Activated CD8-positive, alpha-beta T cell treated with anti-CD3 and anti-CD28 coated beads for 36 hours (primary cell): ENCODE results near the gene EYS. TPM values are rescaled to one million over a fixed set of nuclear protein-coding genes. Genes with fewer than 3 reads are reported as not detected.

Experiments used
- ATAC-seq: fragments of 200-7000 bp; cut with Tn5 transposase; one replicate; pipeline ENCODE4 v1.10.0; 2021; ENCODE audit warnings: mild to moderate bottlenecking, moderate library complexity
- CTCF ChIA-PET: fragments of 350-600 bp; sonication (Branson Sonifier 250); formaldehyde crosslinking; loops from one replicate; lab custom pipeline; 2021; ENCODE audit warnings: antibody characterized with exemption; lab: Charles Lee
- POLR2A ChIA-PET: fragments of 350-600 bp; sonication (Branson Sonifier 250); formaldehyde crosslinking; loops from one replicate; lab custom pipeline; 2021; ENCODE audit warnings: antibody characterized with exemption; lab: Charles Lee
- DNase-seq: peaks from one replicate; pipeline ENCODE4 v3.0.0-alpha.2; 2020
- H3K27ac Mint-ChIP-seq: one replicate; pipeline ENCODE4 v1.8.0; 2021; ENCODE audit warnings: mild to moderate bottlenecking, mixed read lengths
- H3K27me3 Mint-ChIP-seq: one replicate; pipeline ENCODE4 v1.8.0; 2021; ENCODE audit warnings: mixed read lengths
- H3K36me3 Mint-ChIP-seq: one replicate; pipeline ENCODE4 v1.8.0; 2021; ENCODE audit warnings: low read depth, mixed read lengths
- H3K4me1 Mint-ChIP-seq: one replicate; pipeline ENCODE4 v1.8.0; 2021; ENCODE audit warnings: low read depth, mixed read lengths
- H3K4me3 Mint-ChIP-seq: one replicate; pipeline ENCODE4 v1.8.0; 2021; ENCODE audit warnings: mild to moderate bottlenecking, moderate library complexity, mixed read lengths
- H3K9me3 Mint-ChIP-seq: one replicate; pipeline ENCODE4 v1.8.0; 2021; ENCODE audit warnings: mixed read lengths
- CTCF ChIP-seq: fragments of 200-600 bp; IDR thresholded peaks from one replicate; pipeline ENCODE4 v1.8.0; 2022; ENCODE audit warnings: antibody characterized with exemption, mild to moderate bottlenecking
- intact Hi-C: fragments of 100-400 bp; cut with micrococcal nuclease; formaldehyde crosslinking; loops from one replicate; pipeline ENCODE4 v1.10.0; 2022
- total RNA-seq, 2 experiments: library from RNA; stranded (reverse); gene quantifications; one replicate each; pipeline ENCODE4 v1.2.3, GENCODE V29; 2021

EYS gene
- total RNA-seq, 2 experiments from 2014 or later, result not detected

- CTCF ChIA-PET, result no interaction called here
- Mint-ChIP-seq H3K9me3 (peaks cover 10% of the 10 kb centered on the region), H3K27ac (no peak overlapping the region), H3K4me3 (no peak overlapping the region), H3K27me3 (no peaks in the 10 kb centered on the region), H3K36me3 (no peaks in the 10 kb centered on the region), H3K4me1 (no peaks in the 10 kb centered on the region)
- POLR2A ChIA-PET, result interaction anchor here (0.9 kb wide), 1 partner anchor 8 kb away, joined by 3 read pairs; no protein-coding TSS in a partner anchor
- intact Hi-C loops, result no loop called here
- no peak for DNase-seq
- no peak for ATAC-seq
- no peak for TF ChIP-seq CTCF
These were observed 846.8 kb downstream of the EYS start for GRCh38 chr6:64860203-64860602.

- Mint-ChIP-seq H3K4me3 (no peak overlapping the region), H3K9me3 (peaks cover 14% of the 10 kb centered on the region), H3K36me3 (no peaks in the 10 kb centered on the region), H3K27ac (no peak overlapping the region), H3K27me3 (no peaks in the 10 kb centered on the region), H3K4me1 (no peaks in the 10 kb centered on the region)
- DNase-seq, result no peak
- POLR2A ChIA-PET, result no interaction called here
- no peak for TF ChIP-seq CTCF
- intact Hi-C loops, result no loop called here
- no peak for ATAC-seq
- CTCF ChIA-PET, result no interaction called here
These were observed 856.9 kb downstream of the EYS start for GRCh38 chr6:64850121-64850520.

GRCh38 chr6:64848467-64848866 is 858.6 kb downstream of the EYS start:
- no peaks in the 10 kb centered on the region for H3K4me1 Mint-ChIP-seq
- no peak overlapping the region for H3K27ac Mint-ChIP-seq
- H3K4me3 Mint-ChIP-seq, result no peak overlapping the region
- ATAC-seq (no peak), DNase-seq (no peak)
- TF ChIP-seq CTCF, result no peak
- intact Hi-C loops, result no loop called here
- no peaks in the 10 kb centered on the region for H3K36me3 Mint-ChIP-seq
- ChIA-PET POLR2A (no interaction called here), CTCF (no interaction called here)
- peaks cover 13% of the 10 kb centered on the region for H3K9me3 Mint-ChIP-seq
- H3K27me3 Mint-ChIP-seq, result no peaks in the 10 kb centered on the region

GRCh38 chr6:64847396-64847795 is 859.6 kb downstream of the EYS start:
- H3K27me3 Mint-ChIP-seq, result no peaks in the 10 kb centered on the region
- intact Hi-C loops, result no loop called here
- no peak overlapping the region for H3K27ac Mint-ChIP-seq
- no peak for ATAC-seq
- no peaks in the 10 kb centered on the region for H3K4me1 Mint-ChIP-seq
- ChIA-PET CTCF (no interaction called here), POLR2A (no interaction called here)
- no peaks in the 10 kb centered on the region for H3K36me3 Mint-ChIP-seq
- DNase-seq, result no peak
- H3K4me3 Mint-ChIP-seq, result no peak overlapping the region
- TF ChIP-seq CTCF, result no peak
- peaks cover 10% of the 10 kb centered on the region for H3K9me3 Mint-ChIP-seq

GRCh38 chr6:64838726-64839125 is 868.3 kb downstream of the EYS start:
- DNase-seq (no peak), ATAC-seq (no peak)
- ChIA-PET CTCF (no interaction called here), POLR2A (no interaction called here)
- H3K4me3 Mint-ChIP-seq, result no peak overlapping the region
- TF ChIP-seq CTCF, result no peak
- no peaks in the 10 kb centered on the region for H3K36me3 Mint-ChIP-seq
- no peaks in the 10 kb centered on the region for H3K4me1 Mint-ChIP-seq
- peaks cover 1% of the 10 kb centered on the region for H3K9me3 Mint-ChIP-seq
- no peaks in the 10 kb centered on the region for H3K27me3 Mint-ChIP-seq
- H3K27ac Mint-ChIP-seq, result no peak overlapping the region
- intact Hi-C loops, result no loop called here
